AG04449 (cell line): Measurements from ENCODE around the gene MACIR.

Source experiments
- CTCF ChIA-PET: fragments of 350-600 bp; formaldehyde crosslinking; extraction: SDS; loops from one replicate; lab custom pipeline; 2021; ENCODE audit warnings: antibody characterized with exemption; lab: Yijun Ruan, JAX
- POLR2A ChIA-PET: fragments of 400-600, 350-600 bp; formaldehyde crosslinking; extraction: SDS; loops from one replicate; lab custom pipeline; 2020; ENCODE audit warnings: antibody characterized with exemption, inconsistent platforms; lab: Yijun Ruan, JAX
- DNase-seq: peaks from one replicate; pipeline ENCODE4 v3.0.0-alpha.2; 2010; ENCODE audit warnings: low read depth, low spot score
- H3K4me3 ChIP-seq: 2 replicates; pipeline ENCODE4 v1.5.1; 2011; ENCODE audit warnings: low read depth, mild to moderate bottlenecking, control low read depth, low read length
- CTCF ChIP-seq: IDR thresholded peaks from one replicate; pipeline ENCODE4 v1.5.1; 2011; ENCODE audit warnings: mild to moderate bottlenecking, moderate library complexity, low read length, control low read depth, inconsistent platforms; ENCODE audit not compliant: insufficient read depth; ENCODE audit errors: missing control alignments

MACIR gene

GRCh38 chr5:103308774-103309173 is 50.2 kb downstream of the MACIR start:
- POLR2A ChIA-PET = no interaction called here

GRCh38 chr5:103313056-103313455 is 54.5 kb downstream of the MACIR start:
- POLR2A ChIA-PET = no interaction called here
- CTCF ChIA-PET = no interaction called here
- no peak for DNase-seq
- no peak for TF ChIP-seq CTCF
- H3K4me3 ChIP-seq = no peak overlapping the region

More at GRCh38 chr5:103308774-103309173, 50.2 kb downstream of the MACIR start:
- DNase-seq = no peak
- CTCF ChIA-PET = no interaction called here
- no peak overlapping the region for H3K4me3 ChIP-seq
- no peak for TF ChIP-seq CTCF

- ChIA-PET CTCF (interaction anchor here (0.7 kb wide), 1 partner anchor 13 kb away, joined by 3 read pairs; no protein-coding TSS in a partner anchor), POLR2A (no interaction called here)
- no peak overlapping the region for H3K4me3 ChIP-seq
- TF ChIP-seq CTCF = no peak
- no peak for DNase-seq
Measured at GRCh38 chr5:103315455-103315854, 56.9 kb downstream of the MACIR start.

DNA sequence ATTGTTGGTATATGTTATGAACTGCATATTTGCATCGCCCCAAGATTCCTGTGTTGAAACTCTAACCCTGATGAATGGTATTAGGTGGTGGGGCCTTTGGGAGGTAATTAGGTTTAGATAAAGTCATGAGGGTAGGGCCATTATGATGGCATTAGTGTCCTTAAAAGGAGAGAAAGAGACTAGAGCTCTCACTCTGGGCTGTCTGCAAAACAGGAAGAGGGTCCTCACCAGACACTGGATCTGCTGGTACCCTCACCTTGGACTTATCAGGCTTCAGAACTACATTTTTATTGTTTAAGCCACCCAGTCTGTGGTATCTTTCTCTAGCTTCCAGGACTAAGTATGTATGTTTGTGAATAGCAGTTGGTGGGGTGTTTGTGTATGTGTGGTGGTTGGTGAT is 68.9 kb downstream of the MACIR start:
- no peak overlapping the region for H3K4me3 ChIP-seq
- POLR2A ChIA-PET = no interaction called here
- TF ChIP-seq CTCF = no peak
- no peak for DNase-seq
- CTCF ChIA-PET = no interaction called here

GRCh38 chr5:103327893-103328292 is 69.3 kb downstream of the MACIR start:
- ChIA-PET CTCF (interaction anchor here (0.6 kb wide), 1 partner anchor 13 kb away, joined by 3 read pairs; no protein-coding TSS in a partner anchor), POLR2A (no interaction called here)

More at GRCh38 chr5:103327893-103328292, 69.3 kb downstream of the MACIR start:
- TF ChIP-seq CTCF = no peak
- H3K4me3 ChIP-seq = no peak overlapping the region
- no peak for DNase-seq
